OCI-LY7 (cell line): ENCODE measurements around the gene VWA8. TPM values are rescaled to one million over a fixed set of nuclear protein-coding genes. Genes with fewer than 3 reads are reported as not detected.

Experiments
- BruUV-seq: library from RNA; stranded (reverse); fragments of 400-500 nt; replicated peaks from 2 replicates; lab custom pipeline; 2021; lab: Mats Ljungman, UMichigan
- CTCF ChIA-PET: fragments of 300-600 bp; sonication (Branson Sonifier 250); formaldehyde crosslinking; loops from one replicate; lab custom pipeline; 2022; ENCODE audit warnings: antibody characterized with exemption; ENCODE audit not compliant: unreplicated experiment; lab: Charles Lee
- POLR2A ChIA-PET: fragments of 300-600 bp; sonication (Branson Sonifier 250); formaldehyde crosslinking; loops from one replicate; lab custom pipeline; 2022; ENCODE audit warnings: antibody characterized with exemption; lab: Charles Lee
- DNase-seq: peaks from one replicate; pipeline ENCODE4 v3.0.0-alpha.2; 2015; ENCODE audit warnings: low spot score
- H2AFZ ChIP-seq: fragments of 200-600 bp; sonication (generic), shearing (Covaris generic); 2 replicates; pipeline ENCODE4 v1.6.1; 2014; ENCODE audit warnings: mild to moderate bottlenecking, antibody characterized with exemption, low read length, moderate library complexity
- H3K27ac ChIP-seq: fragments of 200-600 bp; sonication (generic); 2 replicates; pipeline ENCODE4 v1.5.1; 2014; ENCODE audit warnings: mixed run types, low read depth, mild to moderate bottlenecking, moderate library complexity, low read length, inconsistent platforms; ENCODE audit not compliant: poor library complexity, severe bottlenecking
- H3K36me3 ChIP-seq: fragments of 200-600 bp; sonication (generic); 2 replicates; pipeline ENCODE4 v1.6.1; 2014; ENCODE audit warnings: mild to moderate bottlenecking, antibody characterized with exemption, low read length, moderate library complexity, mixed read lengths; ENCODE audit not compliant: insufficient read depth
- H3K4me1 ChIP-seq: fragments of 200-600 bp; sonication (generic); 2 replicates; pipeline ENCODE4 v1.5.1; 2014; ENCODE audit warnings: mild to moderate bottlenecking, low read length; ENCODE audit not compliant: insufficient read depth, poor library complexity, severe bottlenecking
- H3K4me2 ChIP-seq: fragments of 200-600 bp; sonication (generic); 2 replicates; pipeline ENCODE4 v1.6.1; 2014; ENCODE audit warnings: mild to moderate bottlenecking, low read length
- H3K4me3 ChIP-seq: fragments of 200-600 bp; sonication (generic); 2 replicates; pipeline ENCODE4 v1.5.1; 2014; ENCODE audit warnings: mild to moderate bottlenecking, low read depth, low read length; ENCODE audit not compliant: poor library complexity, severe bottlenecking
- H3K79me2 ChIP-seq: fragments of 200-600 bp; sonication (generic); 2 replicates; pipeline ENCODE4 v1.6.1; 2016; ENCODE audit warnings: low read depth, mild to moderate bottlenecking, low read length, moderate library complexity, mixed read lengths; ENCODE audit not compliant: insufficient read depth
- H3K9me2 ChIP-seq: fragments of 200-600 bp; sonication (generic); 2 replicates; pipeline ENCODE4 v1.6.1; 2016; ENCODE audit warnings: mild to moderate bottlenecking, low read length, mixed read lengths; ENCODE audit not compliant: insufficient read depth
- H3K9me3 ChIP-seq: fragments of 200-600 bp; sonication (generic); 2 replicates; pipeline ENCODE4 v1.6.1; 2014; ENCODE audit warnings: mild to moderate bottlenecking, mixed run types, low read length, mixed read lengths
- H4K20me1 ChIP-seq: fragments of 200-600 bp; sonication (generic); 2 replicates; pipeline ENCODE4 v1.6.1; 2014; ENCODE audit warnings: mild to moderate bottlenecking, antibody characterized with exemption, low read length, moderate library complexity, mixed read lengths; ENCODE audit not compliant: insufficient read depth
- CTCF ChIP-seq: fragments of 200-600 bp; sonication (generic); conservative IDR thresholded peaks from 2 replicates; pipeline ENCODE4 v1.5.1; 2014; ENCODE audit warnings: mild to moderate bottlenecking, antibody characterized with exemption, low read length, moderate library complexity, mixed read lengths
- EZH2phosphoT487 ChIP-seq: fragments of 200-600 bp; sonication (generic); IDR thresholded peaks from 2 replicates; pipeline ENCODE4 v1.6.1; 2018; ENCODE audit warnings: low read depth, borderline replicate concordance, mild to moderate bottlenecking, mixed run types, antibody characterized with exemption, low read length, moderate library complexity, mixed read lengths
- intact Hi-C: fragments of 100-400 bp; cut with micrococcal nuclease; formaldehyde crosslinking; loops from one replicate; pipeline ENCODE4 v1.10.0; 2022; ENCODE audit not compliant: unreplicated experiment
- total RNA-seq, 2 experiments: library from RNA; depleted of rRNA in 1 of 2; stranded (reverse); fragments of >200 nt in 1 of 2; shearing (Covaris generic) in 1 of 2; gene quantifications; 2 replicates each; pipeline ENCODE4 v1.2.3, GENCODE V29; 2014 to 2022

VWA8 gene
- total RNA-seq, 2 experiments from 2014 or later: 26.4 to 31.5 TPM

DNA sequence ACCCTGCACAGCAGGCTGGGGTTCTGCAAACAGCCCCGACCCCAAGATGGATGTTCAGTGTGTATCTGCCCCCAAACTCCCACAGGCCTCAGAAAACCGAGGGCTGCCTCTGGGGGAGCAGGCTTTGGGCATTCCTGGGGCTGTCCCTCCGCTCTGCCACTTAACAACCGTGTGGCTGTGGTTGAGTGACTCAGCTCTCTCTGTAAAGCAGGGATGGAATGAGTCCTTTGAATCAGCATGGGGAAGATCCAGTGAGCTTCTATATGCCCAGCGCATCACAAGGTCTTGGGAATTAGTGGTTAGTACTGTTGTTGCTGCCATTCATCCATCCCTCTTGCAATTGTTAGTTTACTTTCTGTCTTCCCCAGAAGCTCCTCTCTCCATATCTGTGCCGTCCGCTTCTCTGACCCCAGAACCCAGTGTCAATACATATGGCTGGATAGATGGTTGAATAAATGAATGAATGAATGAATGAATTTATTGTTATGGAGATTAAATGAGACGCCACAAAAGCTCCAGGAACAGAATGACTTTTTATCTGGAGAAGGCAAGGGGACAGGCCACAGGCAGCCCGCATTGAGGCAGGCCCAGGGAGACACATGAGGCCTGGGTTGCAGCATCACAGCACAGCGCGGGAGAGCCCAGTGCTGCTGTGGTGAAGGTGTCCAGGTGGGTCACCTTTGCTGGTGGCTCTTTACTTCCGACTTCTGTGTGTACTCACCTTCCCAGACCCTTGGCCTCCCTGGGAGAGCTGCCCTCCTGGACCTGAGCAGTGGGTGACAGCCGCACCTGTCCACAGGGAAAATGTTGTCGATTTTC is 414.3 kb downstream of the VWA8 start:
- no peak overlapping the region for H3K4me3 ChIP-seq
- no peak for DNase-seq
- H2AFZ ChIP-seq: no peak overlapping the region
- H3K4me1 ChIP-seq: peaks cover 3% of the 10 kb centered on the region
- intact Hi-C loops: no loop called here
- no peaks in the 10 kb centered on the region for H4K20me1 ChIP-seq
- CTCF ChIA-PET: interaction anchor here (1.4 kb wide), 1 partner anchor 8 kb away, joined by 4 read pairs; no protein-coding TSS in a partner anchor
- POLR2A ChIA-PET: interaction anchor here (0.8 to 1.4 kb wide), 2 partner anchors 7 to 15 kb away, joined by 3 read pairs; no protein-coding TSS in a partner anchor
- H3K4me2 ChIP-seq: no peak overlapping the region
- H3K27ac ChIP-seq: no peak overlapping the region
- H3K79me2 ChIP-seq: no peaks in the 10 kb centered on the region
- no peaks in the 10 kb centered on the region for H3K9me3 ChIP-seq
- BruUV-seq: no TSS peak
- H3K36me3 ChIP-seq: no peaks in the 10 kb centered on the region
- TF ChIP-seq EZH2phosphoT487 (no peak), CTCF (no peak)
- H3K9me2 ChIP-seq: no peaks in the 10 kb centered on the region

- intact Hi-C loops: no loop called here
- CTCF ChIA-PET: interaction anchor here (1.4 kb wide), 1 partner anchor 9 kb away, joined by 4 read pairs; no protein-coding TSS in a partner anchor
- no TSS peak for BruUV-seq
These were observed 415.5 kb downstream of the VWA8 start for GRCh38 chr13:41545432-41545707.

More at GRCh38 chr13:41545432-41545707, 415.5 kb downstream of the VWA8 start:
- H3K36me3 ChIP-seq: no peaks in the 10 kb centered on the region; the same call in 1 of the 2 replicates
- H3K4me3 ChIP-seq: no peak overlapping the region
- H2AFZ ChIP-seq: no peak overlapping the region
- H3K4me1 ChIP-seq: no peaks in the 10 kb centered on the region
- POLR2A ChIA-PET: interaction anchor here (0.8 kb wide), 1 partner anchor 8 kb away, joined by 3 read pairs; no protein-coding TSS in a partner anchor
- no peaks in the 10 kb centered on the region for H3K9me2 ChIP-seq
- no peak for DNase-seq
- H3K4me2 ChIP-seq: no peak overlapping the region
- no peaks in the 10 kb centered on the region for H3K9me3 ChIP-seq
- no peaks in the 10 kb centered on the region for H3K79me2 ChIP-seq
- no peaks in the 10 kb centered on the region for H4K20me1 ChIP-seq
- no peak overlapping the region for H3K27ac ChIP-seq
- no peak for TF ChIP-seq EZH2phosphoT487
- TF ChIP-seq CTCF: no peak
